ENCODE measurements around the gene ATP4B.

The ATP4B gene
- total RNA-seq: 0 to 0.31 reads per million in 2 donors

GRCh38 chr13:113657851-113658741 lies at the start of gene ATP4B:
Gene ATP4B (minus strand): TSS chr13:113658198. CDS start chr13:113658144, 54 bp downstream.
- DNase-seq: no peak

GRCh38 chr13:113672002-113672651 lies 14.1 kb upstream of the ATP4B start:
- DNase-seq: peak in 1 of 5 experiments; percentile 32

GRCh38 chr13:113671066-113672001 lies 13.3 kb upstream of the ATP4B start:
- no peak for DNase-seq

GRCh38 chr13:113670541-113670940 lies 12.5 kb upstream of the ATP4B start:
- DNase-seq: no peak

GRCh38 chr13:113669755-113670341 lies 11.8 kb upstream of the ATP4B start:
- peak in 1 of 5 experiments; percentile 5 for DNase-seq

GRCh38 chr13:113669231-113669754 lies 11.3 kb upstream of the ATP4B start:
- DNase-seq: no peak

GRCh38 chr13:113668491-113668971 lies 10.5 kb upstream of the ATP4B start:
- no peak for DNase-seq

- DNase-seq: no peak
Observed at GRCh38 chr13:113667771-113668490, 9.9 kb upstream of the ATP4B start.

- peak in 1 of 5 experiments; percentile 7 for DNase-seq
Observed at GRCh38 chr13:113666951-113667701, 9.1 kb upstream of the ATP4B start, which contains the start of gene GRK1. Gene GRK1 (plus strand): TSS chr13:113667219. CDS start chr13:113667387, 168 bp downstream.

- no peak for DNase-seq
Observed at GRCh38 chr13:113666329-113666670, 8.3 kb upstream of the ATP4B start.

- peak in 1 of 5 experiments; percentile 5 for DNase-seq
Observed at GRCh38 chr13:113665597-113666328, 7.8 kb upstream of the ATP4B start.

GRCh38 chr13:113664751-113665596 lies 7.0 kb upstream of the ATP4B start:
- peak in 1 of 5 experiments; percentile 5 for DNase-seq

- no peak for DNase-seq
Observed at GRCh38 chr13:113663934-113664333, 5.9 kb upstream of the ATP4B start.

- no peak for DNase-seq
Observed at GRCh38 chr13:113661509-113661908, 3.5 kb upstream of the ATP4B start.

- DNase-seq: no peak
Observed at GRCh38 chr13:113660066-113660465, 2.1 kb upstream of the ATP4B start.

- no peak for DNase-seq
Observed at GRCh38 chr13:113659337-113659736, 1.3 kb upstream of the ATP4B start.

GRCh38 chr13:113658836-113659235 lies 838 bp upstream of the ATP4B start:
- DNase-seq: no peak

- peak in 1 of 5 experiments; percentile 4 for DNase-seq
Observed at GRCh38 chr13:113656831-113657671, 947 bp downstream of the ATP4B start.
